DOHH2 (cell line): ENCODE measurements around the gene URB1.

Experiments used
- EZH2phosphoT487 ChIP-seq: fragments of 200-600 bp; sonication (generic); IDR thresholded peaks from 2 replicates; pipeline ENCODE4 v1.6.1; 2017; ENCODE audit warnings: borderline replicate concordance, mild to moderate bottlenecking, antibody characterized with exemption, low read length, moderate library complexity, mixed read lengths
- TF ChIP-seq, protein P1 (sequence below): fragments of 200-600 bp; sonication (generic); IDR thresholded peaks from one replicate; pipeline ENCODE4 v1.5.1; 2014; ENCODE audit warnings: antibody characterized with exemption, mild to moderate bottlenecking, low read depth, low read length; ENCODE audit not compliant: poor library complexity, severe bottlenecking

- TF ChIP-seq, protein P1, sequence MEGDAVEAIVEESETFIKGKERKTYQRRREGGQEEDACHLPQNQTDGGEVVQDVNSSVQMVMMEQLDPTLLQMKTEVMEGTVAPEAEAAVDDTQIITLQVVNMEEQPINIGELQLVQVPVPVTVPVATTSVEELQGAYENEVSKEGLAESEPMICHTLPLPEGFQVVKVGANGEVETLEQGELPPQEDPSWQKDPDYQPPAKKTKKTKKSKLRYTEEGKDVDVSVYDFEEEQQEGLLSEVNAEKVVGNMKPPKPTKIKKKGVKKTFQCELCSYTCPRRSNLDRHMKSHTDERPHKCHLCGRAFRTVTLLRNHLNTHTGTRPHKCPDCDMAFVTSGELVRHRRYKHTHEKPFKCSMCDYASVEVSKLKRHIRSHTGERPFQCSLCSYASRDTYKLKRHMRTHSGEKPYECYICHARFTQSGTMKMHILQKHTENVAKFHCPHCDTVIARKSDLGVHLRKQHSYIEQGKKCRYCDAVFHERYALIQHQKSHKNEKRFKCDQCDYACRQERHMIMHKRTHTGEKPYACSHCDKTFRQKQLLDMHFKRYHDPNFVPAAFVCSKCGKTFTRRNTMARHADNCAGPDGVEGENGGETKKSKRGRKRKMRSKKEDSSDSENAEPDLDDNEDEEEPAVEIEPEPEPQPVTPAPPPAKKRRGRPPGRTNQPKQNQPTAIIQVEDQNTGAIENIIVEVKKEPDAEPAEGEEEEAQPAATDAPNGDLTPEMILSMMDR, result no peak
- no peak for TF ChIP-seq EZH2phosphoT487
Observed at GRCh38 chr21:32338209-32338921, 54.4 kb downstream of the URB1 start.
